Fibroblast of pulmonary artery (primary cell): ENCODE results near the gene FLOT2.
A peak's percentile ranks its signal among the peaks of the same experiment; 100 is the strongest.

Experiments
- DNase-seq: peaks from one replicate; pipeline ENCODE4 v3.0.0-alpha.2; 2010; ENCODE audit warnings: low read depth
- H3K4me3 ChIP-seq: replicated peaks from 2 replicates; pipeline ENCODE4 v1.5.1; 2011; ENCODE audit warnings: low read depth, mild to moderate bottlenecking, control low read depth, low read length, moderate library complexity
- CTCF ChIP-seq: IDR thresholded peaks from 2 replicates; pipeline ENCODE4 v1.5.1; 2011; ENCODE audit warnings: mild to moderate bottlenecking, control low read depth, low read length, inconsistent platforms; ENCODE audit errors: missing control alignments

The FLOT2 gene

GRCh38 chr17:28871056-28871579 lies 26.4 kb downstream of the FLOT2 start:
- DNase-seq: no peak

GRCh38 chr17:28867276-28867675 lies 30.3 kb downstream of the FLOT2 start:
- DNase-seq: no peak
- H3K4me3 ChIP-seq: no peak overlapping the region
- no peak for TF ChIP-seq CTCF

More at GRCh38 chr17:28871056-28871579, 26.4 kb downstream of the FLOT2 start:
- no peak overlapping the region for H3K4me3 ChIP-seq
- no peak for TF ChIP-seq CTCF

- DNase-seq: peak; percentile 75
- TF ChIP-seq CTCF: no peak
- H3K4me3 ChIP-seq: no peak overlapping the region
These were observed 31.4 kb downstream of the FLOT2 start for GRCh38 chr17:28865946-28866752.

- DNase-seq: peak; percentile 7
- no peak overlapping the region for H3K4me3 ChIP-seq
- no peak for TF ChIP-seq CTCF
These were observed 32.3 kb downstream of the FLOT2 start for GRCh38 chr17:28864991-28865849.

GRCh38 chr17:28863953-28864352 lies 33.6 kb downstream of the FLOT2 start:
- no peak for DNase-seq
- TF ChIP-seq CTCF: no peak
- no peak overlapping the region for H3K4me3 ChIP-seq

GRCh38 chr17:28862561-28862960 lies 35.0 kb downstream of the FLOT2 start:
- TF ChIP-seq CTCF: no peak
- DNase-seq: no peak
- no peak overlapping the region for H3K4me3 ChIP-seq
